ENCODE measurements around the gene CACNA1F. TPM values are rescaled to one million over a fixed set of nuclear protein-coding genes. Genes with fewer than 3 reads are reported as not detected.

Gene CACNA1F
- total RNA-seq, 1 donor from 2014 or later: 0.05 TPM

DNA sequence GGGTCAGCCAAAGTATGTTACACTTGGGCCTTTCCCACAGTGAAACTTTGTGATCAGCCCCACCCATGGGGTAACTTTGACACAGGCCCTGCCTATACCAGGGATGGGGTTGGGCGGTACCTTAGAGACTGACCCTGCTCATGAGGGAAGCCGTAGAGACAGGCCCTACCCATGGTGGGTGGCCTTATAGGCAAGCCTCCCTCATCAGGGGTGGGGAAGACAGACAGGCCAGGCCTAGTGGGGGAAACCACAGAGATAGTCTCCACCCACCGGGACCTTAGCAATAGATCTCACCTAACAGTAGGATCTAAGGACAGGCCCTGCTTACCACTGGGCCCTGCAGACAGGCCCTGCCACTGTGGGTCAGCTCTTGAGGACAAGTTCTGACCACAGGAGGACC lies 54.6 kb downstream of the CACNA1F start:
- Mint-ChIP-seq H3K27me3 (ENCODE audit: low read depth) (peaks cover 9% of the 10 kb centered on the region), H3K9me3 (peaks cover 4% of the 10 kb centered on the region), H3K4me1 (no peaks in the 10 kb centered on the region), H3K4me3 (no peak overlapping the region), H3K36me3 (ENCODE audit: low read depth) (peaks cover 10% of the 10 kb centered on the region), H3K27ac (ENCODE audit: unreplicated experiment) (no peak overlapping the region)
- DNase-seq (ENCODE audit: low read depth, low spot score): no peak
- TF ChIP-seq, protein P1, sequence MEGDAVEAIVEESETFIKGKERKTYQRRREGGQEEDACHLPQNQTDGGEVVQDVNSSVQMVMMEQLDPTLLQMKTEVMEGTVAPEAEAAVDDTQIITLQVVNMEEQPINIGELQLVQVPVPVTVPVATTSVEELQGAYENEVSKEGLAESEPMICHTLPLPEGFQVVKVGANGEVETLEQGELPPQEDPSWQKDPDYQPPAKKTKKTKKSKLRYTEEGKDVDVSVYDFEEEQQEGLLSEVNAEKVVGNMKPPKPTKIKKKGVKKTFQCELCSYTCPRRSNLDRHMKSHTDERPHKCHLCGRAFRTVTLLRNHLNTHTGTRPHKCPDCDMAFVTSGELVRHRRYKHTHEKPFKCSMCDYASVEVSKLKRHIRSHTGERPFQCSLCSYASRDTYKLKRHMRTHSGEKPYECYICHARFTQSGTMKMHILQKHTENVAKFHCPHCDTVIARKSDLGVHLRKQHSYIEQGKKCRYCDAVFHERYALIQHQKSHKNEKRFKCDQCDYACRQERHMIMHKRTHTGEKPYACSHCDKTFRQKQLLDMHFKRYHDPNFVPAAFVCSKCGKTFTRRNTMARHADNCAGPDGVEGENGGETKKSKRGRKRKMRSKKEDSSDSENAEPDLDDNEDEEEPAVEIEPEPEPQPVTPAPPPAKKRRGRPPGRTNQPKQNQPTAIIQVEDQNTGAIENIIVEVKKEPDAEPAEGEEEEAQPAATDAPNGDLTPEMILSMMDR (conservative IDR thresholded peaks at IDR 0.05): no peak

DNA sequence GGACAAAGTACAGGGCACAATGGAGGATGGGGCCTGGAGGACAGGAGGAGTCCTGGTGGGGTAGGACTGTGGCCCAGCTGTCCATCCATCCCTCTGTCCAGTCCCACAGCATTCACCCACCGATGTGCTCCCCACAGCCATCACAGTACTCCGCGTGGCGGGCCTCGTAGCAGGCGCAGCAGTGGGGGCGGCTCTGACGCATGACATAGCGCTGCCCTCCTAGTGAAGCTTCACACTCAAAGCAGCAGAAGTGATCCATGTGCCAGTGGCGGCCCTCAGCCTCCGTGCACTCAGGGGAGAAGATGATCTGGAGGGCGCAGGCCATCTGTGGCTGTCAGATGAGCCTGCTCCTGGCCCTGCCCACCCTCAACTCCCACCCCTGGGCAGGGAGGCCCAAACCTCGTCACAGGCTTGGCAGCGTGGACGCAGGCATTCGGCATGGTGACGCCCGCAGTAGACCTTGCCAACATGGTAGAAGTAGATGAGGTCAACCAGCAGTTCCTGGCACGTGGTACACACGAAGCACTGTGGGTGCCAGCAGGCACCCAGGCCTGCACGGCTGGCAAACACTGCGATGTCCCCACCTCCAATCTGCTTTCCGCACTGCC lies 55.2 kb downstream of the CACNA1F start:
- TF ChIP-seq, protein P1 (conservative IDR thresholded peaks at IDR 0.05): no peak
- Mint-ChIP-seq H3K27ac (ENCODE audit: unreplicated experiment) (no peak overlapping the region), H3K4me1 (peaks cover 3% of the 10 kb centered on the region), H3K27me3 (ENCODE audit: low read depth) (peaks cover 15% of the 10 kb centered on the region), H3K36me3 (ENCODE audit: low read depth) (peaks cover 10% of the 10 kb centered on the region), H3K4me3 (no peak overlapping the region), H3K9me3 (peaks cover 4% of the 10 kb centered on the region)
- DNase-seq (ENCODE audit: low read depth, low spot score): no peak

DNA sequence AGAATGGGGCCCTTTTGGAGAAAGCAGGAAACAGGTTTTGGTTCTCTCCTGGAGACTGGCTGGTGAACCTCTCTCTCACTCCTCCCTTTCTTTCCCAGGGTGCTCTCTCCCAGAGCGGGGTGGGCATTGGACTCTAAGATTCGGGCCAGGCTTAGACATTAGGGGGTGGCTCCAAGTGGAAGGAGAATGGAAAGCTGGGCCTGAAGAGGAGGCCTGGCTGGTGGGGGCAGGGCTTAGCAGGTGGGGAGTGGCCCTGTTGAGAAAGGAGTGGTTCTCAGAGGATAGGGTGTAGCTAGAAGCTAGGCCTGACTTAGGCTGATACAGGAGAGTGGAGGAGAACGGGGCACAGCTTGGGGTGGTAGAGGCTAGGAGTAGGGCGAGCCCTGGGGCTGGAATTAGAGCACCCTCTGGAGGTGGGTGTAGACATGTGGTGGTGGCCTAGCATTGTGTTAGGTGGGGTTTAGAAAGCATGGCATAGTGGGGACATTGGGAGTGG lies 55.8 kb downstream of the CACNA1F start:
- Mint-ChIP-seq H3K36me3 (ENCODE audit: low read depth) (peaks cover 9% of the 10 kb centered on the region), H3K4me3 (no peak overlapping the region), H3K27me3 (ENCODE audit: low read depth) (peaks cover 21% of the 10 kb centered on the region), H3K27ac (ENCODE audit: unreplicated experiment) (no peak overlapping the region), H3K4me1 (peaks cover 5% of the 10 kb centered on the region), H3K9me3 (peaks cover 4% of the 10 kb centered on the region)
- TF ChIP-seq, protein P1 (conservative IDR thresholded peaks at IDR 0.05): no peak
- no peak for DNase-seq (ENCODE audit: low read depth, low spot score)

- Mint-ChIP-seq H3K27me3 (ENCODE audit: low read depth) (peaks cover 26% of the 10 kb centered on the region), H3K36me3 (ENCODE audit: low read depth) (peaks cover 6% of the 10 kb centered on the region), H3K4me1 (peaks cover 5% of the 10 kb centered on the region), H3K4me3 (no peak overlapping the region), H3K9me3 (peaks cover 4% of the 10 kb centered on the region), H3K27ac (ENCODE audit: unreplicated experiment) (no peak overlapping the region)
- no peak for DNase-seq (ENCODE audit: low read depth, low spot score)
- TF ChIP-seq, protein P1 (conservative IDR thresholded peaks at IDR 0.05): no peak
These were observed 56.5 kb downstream of the CACNA1F start for GRCh38 chrX:49176421-49177326.

- TF ChIP-seq, protein P1 (conservative IDR thresholded peaks at IDR 0.05): no peak
- no peak overlapping the region for H3K4me3 Mint-ChIP-seq
- H3K9me3 Mint-ChIP-seq: peaks cover 4% of the 10 kb centered on the region
- DNase-seq (ENCODE audit: low read depth, low spot score): no peak
- peaks cover 6% of the 10 kb centered on the region for H3K36me3 Mint-ChIP-seq (ENCODE audit: low read depth)
- H3K27ac Mint-ChIP-seq (ENCODE audit: unreplicated experiment): no peak overlapping the region
- peaks cover 5% of the 10 kb centered on the region for H3K4me1 Mint-ChIP-seq
- peaks cover 35% of the 10 kb centered on the region for H3K27me3 Mint-ChIP-seq (ENCODE audit: low read depth)
These were observed 57.5 kb downstream of the CACNA1F start for GRCh38 chrX:49175435-49176274.

All from neural crest cell (in vitro differentiated cells).